GM12891 (cell line): ENCODE measurements around the gene MSH6.

ENCODE experiments used
- POLR2A ChIP-seq: IDR thresholded peaks from 2 replicates; pipeline ENCODE4 v1.6.1; 2011; ENCODE audit warnings: low read depth, low read length, control low read depth
- POLR2AphosphoS5 ChIP-seq: IDR thresholded peaks from 2 replicates; pipeline ENCODE4 v1.6.1; 2011; ENCODE audit warnings: low read depth, low read length, control low read depth
- POU2F2 ChIP-seq: IDR thresholded peaks from 2 replicates; pipeline ENCODE4 v1.6.1; 2011; ENCODE audit warnings: low read depth, mild to moderate bottlenecking, control low read depth, low read length, moderate library complexity
- SPI1 ChIP-seq: IDR thresholded peaks from 2 replicates; pipeline ENCODE4 v1.6.1; 2011; ENCODE audit warnings: low read depth, low read length, control low read depth
- TAF1 ChIP-seq: IDR thresholded peaks from 2 replicates; pipeline ENCODE4 v1.6.1; 2011; ENCODE audit warnings: low read depth, low read length, control low read depth

DNA sequence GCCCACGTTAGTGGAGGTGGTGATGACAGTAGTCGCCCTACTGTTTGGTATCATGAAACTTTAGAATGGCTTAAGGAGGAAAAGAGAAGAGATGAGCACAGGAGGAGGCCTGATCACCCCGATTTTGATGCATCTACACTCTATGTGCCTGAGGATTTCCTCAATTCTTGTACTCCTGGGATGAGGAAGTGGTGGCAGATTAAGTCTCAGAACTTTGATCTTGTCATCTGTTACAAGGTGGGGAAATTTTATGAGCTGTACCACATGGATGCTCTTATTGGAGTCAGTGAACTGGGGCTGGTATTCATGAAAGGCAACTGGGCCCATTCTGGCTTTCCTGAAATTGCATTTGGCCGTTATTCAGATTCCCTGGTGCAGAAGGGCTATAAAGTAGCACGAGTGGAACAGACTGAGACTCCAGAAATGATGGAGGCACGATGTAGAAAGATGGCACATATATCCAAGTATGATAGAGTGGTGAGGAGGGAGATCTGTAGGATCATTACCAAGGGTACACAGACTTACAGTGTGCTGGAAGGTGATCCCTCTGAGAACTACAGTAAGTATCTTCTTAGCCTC, 16.2 kb downstream of the MSH6 start:
- TF ChIP-seq POLR2A (no peak), TAF1 (no peak), POLR2AphosphoS5 (no peak), SPI1 (no peak), POU2F2 (no peak)
